H1 (cell line): ENCODE results near the gene TNFAIP8L3. TPM values are rescaled to one million over a fixed set of nuclear protein-coding genes. Genes with fewer than 3 reads are reported as not detected.

ENCODE experiments used
- CTCF ChIA-PET: fragments of 300-600 bp; sonication (Branson Sonifier 250); formaldehyde crosslinking; loops from one replicate; lab custom pipeline; 2021; ENCODE audit not compliant: partially characterized antibody; lab: Charles Lee
- POLR2A ChIA-PET: fragments of 300-600 bp; sonication (Branson Sonifier 250); formaldehyde crosslinking; loops from one replicate; lab custom pipeline; 2021; ENCODE audit warnings: inconsistent platforms; ENCODE audit not compliant: partially characterized antibody; lab: Charles Lee
- DNase-seq, 2 experiments: peaks; one replicate each; pipeline versions ENCODE4 v3.0.0 to v3.0.0-alpha.2; 2010 to 2022; ENCODE audit warnings: low spot score in 2 of 2, low read depth in 1 of 2, mixed read lengths in 1 of 2
- FAIRE-seq: peaks from 2 replicates; lab custom pipeline; 2011; peaks lifted over from hg19 to GRCh38; lab: Jason Lieb, UNC
- H2AFZ ChIP-seq: 2 replicates; pipeline ENCODE4 v1.8.1; 2012; ENCODE audit warnings: low read length, inconsistent platforms
- H2AK5ac ChIP-seq: 2 replicates; pipeline ENCODE4 v1.6.1; 2013; ENCODE audit warnings: low read depth, low read length
- H2BK120ac ChIP-seq: replicated peaks from 2 replicates; pipeline ENCODE3; 2013; ENCODE audit warnings: low read depth, low read length, inconsistent platforms
- H2BK12ac ChIP-seq: 2 replicates; pipeline ENCODE4 v1.6.1; 2013; ENCODE audit warnings: low read depth, low read length
- H2BK15ac ChIP-seq: 2 replicates; pipeline ENCODE4 v1.6.1; 2013; ENCODE audit warnings: low read length
- H2BK20ac ChIP-seq: 2 replicates; pipeline ENCODE4 v1.6.1; 2013; ENCODE audit warnings: low read length
- H2BK5ac ChIP-seq: 2 replicates; pipeline ENCODE4 v1.6.1; 2013; ENCODE audit warnings: low read depth, low read length
- H3K14ac ChIP-seq: 2 replicates; pipeline ENCODE4 v1.6.1; 2013; ENCODE audit warnings: inconsistent platforms; ENCODE audit not compliant: insufficient read length
- H3K18ac ChIP-seq: 2 replicates; pipeline ENCODE4 v1.6.1; 2013; ENCODE audit warnings: low read length; ENCODE audit errors: extremely low read depth
- H3K23ac ChIP-seq: 2 replicates; pipeline ENCODE4 v1.6.1; 2013; ENCODE audit warnings: inconsistent platforms; ENCODE audit not compliant: insufficient read length
- H3K23me2 ChIP-seq: 2 replicates; pipeline ENCODE4 v1.6.1; 2013; ENCODE audit warnings: low read depth, low read length
- H3K27ac ChIP-seq: 2 replicates; pipeline ENCODE4 v1.6.1; 2011; ENCODE audit warnings: low read depth, low read length, inconsistent platforms
- H3K27me3 ChIP-seq, 4 experiments: replicated peaks in 1 of 4; 1 replicate in 1 of 4; 2 replicates in 3 of 4; pipeline versions ENCODE4 v1.6.1 to v1.8.1; 2011 to 2013; ENCODE audit warnings: low read length in 3 of 4, mild to moderate bottlenecking in 3 of 4, inconsistent platforms in 2 of 4, mixed read lengths in 2 of 4, moderate library complexity in 1 of 4; ENCODE audit not compliant: control insufficient read depth in 3 of 4, insufficient read depth in 3 of 4; ENCODE audit errors: extremely low read depth in 1 of 4
- H3K36me3 ChIP-seq, 4 experiments: 2 replicates each; pipeline versions ENCODE4 v1.6.1 to v1.8.1; 2011 to 2013; ENCODE audit warnings: mild to moderate bottlenecking in 4 of 4, low read length in 3 of 4, moderate library complexity in 2 of 4, control low read depth in 1 of 4, inconsistent platforms in 1 of 4; ENCODE audit not compliant: insufficient read depth in 4 of 4, control insufficient read depth in 2 of 4
- H3K4ac ChIP-seq: replicated peaks from 2 replicates; pipeline ENCODE3; 2013; ENCODE audit warnings: low read length, low read depth, mixed read lengths, inconsistent platforms; ENCODE audit not compliant: insufficient read length
- H3K4me1 ChIP-seq, 4 experiments: replicated peaks in 1 of 4; 1 replicate in 1 of 4; 2 replicates in 3 of 4; pipeline versions ENCODE4 v1.6.1 to v1.8.1; 2011 to 2013; ENCODE audit warnings: low read length in 3 of 4, inconsistent platforms in 2 of 4, mixed read lengths in 1 of 4; ENCODE audit not compliant: insufficient read depth in 4 of 4, control insufficient read depth in 3 of 4
- H3K4me2 ChIP-seq, 2 experiments: 2 replicates each; pipeline versions ENCODE4 v1.6.1 to v1.8.1; 2011 to 2013; ENCODE audit warnings: low read depth in 2 of 2, low read length in 2 of 2, control low read depth in 1 of 2, inconsistent platforms in 1 of 2, mild to moderate bottlenecking in 1 of 2; ENCODE audit not compliant: insufficient read depth in 1 of 2
- H3K4me3 ChIP-seq, 4 experiments: fragments of 200-600, 300-600 bp in 1 of 4; sonication (generic), shearing (Covaris generic), sonication (Bioruptor Twin) in 1 of 4; 2 replicates each; pipeline versions ENCODE4 v1.5.1 to v1.8.1; 2011 to 2016; ENCODE audit warnings: low read length in 4 of 4, low read depth in 3 of 4, control low read depth in 2 of 4, inconsistent platforms in 2 of 4, mild to moderate bottlenecking in 2 of 4, mixed read lengths in 1 of 4, moderate library complexity in 1 of 4; ENCODE audit not compliant: insufficient read depth in 2 of 4; ENCODE audit errors: extremely low read depth in 1 of 4
- H3K56ac ChIP-seq: replicated peaks from 2 replicates; pipeline ENCODE3; 2013; ENCODE audit warnings: low read depth, mild to moderate bottlenecking, mixed read lengths, low read length, inconsistent platforms; ENCODE audit not compliant: insufficient read length
- H3K79me1 ChIP-seq: 2 replicates; pipeline ENCODE4 v1.6.1; 2013; ENCODE audit warnings: low read depth, low read length, control low read depth
- H3K79me2 ChIP-seq, 2 experiments: 2 replicates each; pipeline versions ENCODE4 v1.6.1 to v1.8.1; 2012 to 2013; ENCODE audit warnings: low read length in 2 of 2, mild to moderate bottlenecking in 2 of 2, inconsistent platforms in 1 of 2; ENCODE audit not compliant: insufficient read depth in 2 of 2, control insufficient read depth in 1 of 2
- H3K9ac ChIP-seq, 4 experiments: replicated peaks in 1 of 4; 1 replicate in 1 of 4; 2 replicates in 3 of 4; pipeline versions ENCODE4 v1.6.1 to v1.8.1; 2011 to 2013; ENCODE audit warnings: low read depth in 3 of 4, low read length in 3 of 4, control low read depth in 2 of 4, mild to moderate bottlenecking in 2 of 4, moderate library complexity in 2 of 4, inconsistent platforms in 1 of 4; ENCODE audit errors: extremely low read depth in 1 of 4
- H3K9me3 ChIP-seq, 2 experiments: 2 replicates each; pipeline versions ENCODE4 v1.6.1 to v1.8.1; 2012 to 2013; ENCODE audit warnings: mild to moderate bottlenecking in 2 of 2, moderate library complexity in 2 of 2, control low read depth in 1 of 2, inconsistent platforms in 1 of 2, low read depth in 1 of 2, low read length in 1 of 2, mixed read lengths in 1 of 2; ENCODE audit not compliant: insufficient read depth in 2 of 2
- H4K20me1 ChIP-seq, 2 experiments: replicated peaks in 1 of 2; 2 replicates each; pipeline versions ENCODE3 to v1.8.1; 2011 to 2013; ENCODE audit warnings: inconsistent platforms in 2 of 2, low read length in 2 of 2, mild to moderate bottlenecking in 1 of 2; ENCODE audit not compliant: insufficient read depth in 2 of 2, control insufficient read depth in 1 of 2
- H4K5ac ChIP-seq: 2 replicates; pipeline ENCODE4 v1.6.1; 2013; ENCODE audit warnings: low read length, low read depth, mixed read lengths, inconsistent platforms; ENCODE audit not compliant: insufficient read length
- H4K8ac ChIP-seq: 2 replicates; pipeline ENCODE4 v1.8.0; 2013; ENCODE audit warnings: mild to moderate bottlenecking, moderate library complexity, low read length, inconsistent platforms; ENCODE audit not compliant: insufficient read depth; ENCODE audit errors: extremely low read depth
- H4K91ac ChIP-seq: replicated peaks from 2 replicates; pipeline ENCODE3; 2013; ENCODE audit warnings: low read length, mixed read lengths, inconsistent platforms; ENCODE audit not compliant: insufficient read length
- CEBPB ChIP-seq: IDR thresholded peaks from 2 replicates; pipeline ENCODE4 v1.6.1; 2012; ENCODE audit warnings: low read depth, low read length
- E2F6 ChIP-seq: IDR thresholded peaks from 2 replicates; pipeline ENCODE4 v1.6.1; 2012; ENCODE audit warnings: inconsistent platforms
- EP300 ChIP-seq, 2 experiments: IDR thresholded peaks; 1 replicate in 1 of 2; 2 replicates in 1 of 2; pipeline ENCODE4 v1.6.1; 2011 to 2012; ENCODE audit warnings: low read depth in 2 of 2, low read length in 2 of 2, mild to moderate bottlenecking in 2 of 2, borderline replicate concordance in 1 of 2, inconsistent platforms in 1 of 2, moderate library complexity in 1 of 2
- MAFK ChIP-seq: IDR thresholded peaks from 2 replicates; pipeline ENCODE4 v1.6.1; 2012; ENCODE audit warnings: low read depth, mild to moderate bottlenecking, improper control_type of control experiment, low read length
- POU5F1 ChIP-seq: IDR thresholded peaks from 2 replicates; pipeline ENCODE4 v1.6.1; 2011; ENCODE audit warnings: low read depth, mild to moderate bottlenecking, low read length, moderate library complexity
- RNF2 ChIP-seq: fragments of 200-900, 300-1000 bp; sonication (generic); IDR thresholded peaks from 2 replicates; pipeline ENCODE4 v1.7.1; 2016; ENCODE audit warnings: borderline replicate concordance, low read depth, mild to moderate bottlenecking, antibody characterized with exemption, low read length; ENCODE audit not compliant: poor library complexity, severe bottlenecking; ENCODE audit errors: missing control alignments
- SIX5 ChIP-seq: IDR thresholded peaks from 2 replicates; pipeline ENCODE4 v1.6.1; 2011; ENCODE audit warnings: mild to moderate bottlenecking, low read depth, low read length
- SP2 ChIP-seq: IDR thresholded peaks from 2 replicates; pipeline ENCODE4 v1.6.1; 2012; ENCODE audit warnings: mild to moderate bottlenecking, low read length, inconsistent platforms
- SRF ChIP-seq: IDR thresholded peaks from 2 replicates; pipeline ENCODE4 v1.6.1; 2011; ENCODE audit warnings: mild to moderate bottlenecking, low read depth, low read length, moderate library complexity
- SUZ12 ChIP-seq: fragments of 200-600 bp; sonication (generic); IDR thresholded peaks from 2 replicates; pipeline ENCODE4 v1.6.1; 2012; ENCODE audit warnings: mild to moderate bottlenecking, inconsistent platforms, low read length, moderate library complexity, mixed read lengths
- WGBS, 2 experiments: shearing (Covaris generic) in 1 of 2; methylation state at CpG; one replicate each; pipeline versions ENCODE4 v1.1.6 to v1.1.7; 2013 to 2015; ENCODE audit warnings: low lambda C conversion rate in 2 of 2, mixed read lengths in 2 of 2, inconsistent platforms in 1 of 2, low coverage in 1 of 2, missing lambda C conversion rate in 1 of 2; ENCODE audit not compliant: insufficient replicate concordance in 2 of 2, insufficient coverage in 1 of 2, insufficient read length in 1 of 2; ENCODE audit errors: extremely low coverage in 1 of 2, missing lambda C conversion rate in 1 of 2; 5-methylcytosine and 5-hydroxymethylcytosine counted together
- polyA plus RNA-seq, 7 experiments: library from polyadenylated mRNA; depleted of rRNA in 3 of 7; stranded (reverse) in 5 of 7; unstranded in 2 of 7; fragments of >200 nt in 5 of 7; fragments of 200-250 nt in 2 of 7; gene quantifications; 1 replicate in 5 of 7; 2 replicates in 1 of 7; 4 replicates in 1 of 7; pipeline versions ENCODE4 v1.2.1 to v1.2.3, GENCODE V29; 2011 to 2013; ENCODE audit warnings: missing spikeins in 2 of 7, mixed read lengths in 2 of 7
- total RNA-seq: library from RNA; stranded (reverse); fragmentation: NEBNext Ultra II Directional; extraction: Animal tissue kit (Norgen Biotek cat#: 25700); gene quantifications from 2 replicates; pipeline ENCODE4 v1.2.1, GENCODE V29; 2021
- TF ChIP-seq, protein P1 (sequence below): IDR thresholded peaks from 2 replicates; pipeline ENCODE4 v1.6.1; 2012; ENCODE audit warnings: low read length, inconsistent platforms

Gene TNFAIP8L3
- total and polyA plus RNA-seq, 2 of the 8 experiments (the other 6 are each of a cell fraction or from before 2014, with no cell fraction given) = 0.23 to 0.67 TPM

- H2AFZ ChIP-seq = no peak overlapping the region
These were observed 14.3 kb upstream of the TNFAIP8L3 start for GRCh38 chr15:51108933-51109550.

More at GRCh38 chr15:51108933-51109550, 14.3 kb upstream of the TNFAIP8L3 start:
- Histone ChIP-seq H3K18ac (no peak overlapping the region), H3K36me3 (no peaks in the 10 kb centered on the region), H3K4me1 (no peaks in the 10 kb centered on the region), H3K27me3 (no peaks in the 10 kb centered on the region), H3K23ac (no peak overlapping the region), H4K91ac (no peak overlapping the region), H2BK20ac (no peak overlapping the region), H2BK120ac (no peak overlapping the region), H4K8ac (no peak overlapping the region)
- FAIRE-seq = no peak
- no peak for DNase-seq
- TF ChIP-seq MAFK (no peak), EP300 (IDR thresholded peaks at IDR 0.05; ENCODE audit: borderline replicate concordance in 1 of 2, low read depth in 2 of 2, low read length in 2 of 2) (no peak), RNF2 (no peak), SP2 (no peak), E2F6 (no peak), CEBPB (no peak), SUZ12 (no peak), SRF (no peak), SIX5 (no peak), POU5F1 (no peak)
- TF ChIP-seq, protein P1, sequence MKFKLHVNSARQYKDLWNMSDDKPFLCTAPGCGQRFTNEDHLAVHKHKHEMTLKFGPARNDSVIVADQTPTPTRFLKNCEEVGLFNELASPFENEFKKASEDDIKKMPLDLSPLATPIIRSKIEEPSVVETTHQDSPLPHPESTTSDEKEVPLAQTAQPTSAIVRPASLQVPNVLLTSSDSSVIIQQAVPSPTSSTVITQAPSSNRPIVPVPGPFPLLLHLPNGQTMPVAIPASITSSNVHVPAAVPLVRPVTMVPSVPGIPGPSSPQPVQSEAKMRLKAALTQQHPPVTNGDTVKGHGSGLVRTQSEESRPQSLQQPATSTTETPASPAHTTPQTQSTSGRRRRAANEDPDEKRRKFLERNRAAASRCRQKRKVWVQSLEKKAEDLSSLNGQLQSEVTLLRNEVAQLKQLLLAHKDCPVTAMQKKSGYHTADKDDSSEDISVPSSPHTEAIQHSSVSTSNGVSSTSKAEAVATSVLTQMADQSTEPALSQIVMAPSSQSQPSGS = no peak
- TF ChIP-seq, all 59 proteins: peak for 0
- Histone ChIP-seq H2BK5ac (no peak overlapping the region), H3K23me2 (no peaks in the 10 kb centered on the region), H3K27ac (no peak overlapping the region), H3K56ac (no peak overlapping the region), H4K5ac (no peak overlapping the region), H3K79me2 (no peaks in the 10 kb centered on the region), H3K4ac (no peak overlapping the region), H2BK12ac (no peak overlapping the region), H2AK5ac (no peak overlapping the region), H2BK15ac (no peak overlapping the region), H3K9ac (0 out of 7 replicates have a peak overlapping the region, but pooled peaks of 1 of the 4 experiments have one; percentile 3), H4K20me1 (no peaks in the 10 kb centered on the region), H3K4me2 (no peak overlapping the region), H3K14ac (no peak overlapping the region), H3K79me1 (no peaks in the 10 kb centered on the region), H3K9me3 (no peaks in the 10 kb centered on the region), H3K4me3 (no peak overlapping the region)
- CTCF ChIA-PET = interaction anchor here (1.0 to 2.1 kb wide), 3 partner anchors 24 to 280 kb away, joined by 3 to 7 read pairs (median 4); no protein-coding TSS in a partner anchor
- POLR2A ChIA-PET = no interaction called here
- WGBS, 2 experiments = 82% methylated on average over 3 of the region's 3 CpGs; no CpG with 5 or more reads in 1 of the 2 experiments
